Activated CD4-positive, CD25-positive, alpha-beta regulatory T cell treated with anti-CD3 and anti-CD28 coated beads, Interleukin-2, amount 50 U/mL, for 24 hours (primary cell): ENCODE results near the gene QRICH2.
"Not testable (repeated sequence)": the region's sequence is repeated elsewhere in the genome, so short reads cannot be mapped to it uniquely, and the experiment has no call there.

Experiments used
- ATAC-seq, 2 donors: fragments of 150-1000 bp; cut with Tn5 transposase; one replicate each; pipeline ENCODE4 v1.10.0; 2021; ENCODE audit warnings: mild to moderate bottlenecking in 1 of 2, moderate library complexity in 1 of 2

The QRICH2 gene

GRCh38 chr17:76307966-76308338 is at the start of gene QRICH2:
QRICH2 (minus strand) TSS chr17:76308276; CDS start chr17:76307998, 278 bp downstream.
- ATAC-seq, result no peak

GRCh38 chr17:76357597-76358158 is 49.6 kb upstream of the QRICH2 start:
- no peak for ATAC-seq

GRCh38 chr17:76356803-76357456 is 48.9 kb upstream of the QRICH2 start:
- ATAC-seq, result no peak

- ATAC-seq, result no peak
These were observed 46.8 kb upstream of the QRICH2 start for GRCh38 chr17:76354747-76355310.

- ATAC-seq, result no peak
These were observed 46.2 kb upstream of the QRICH2 start for GRCh38 chr17:76354317-76354729.

- peak; percentile 96 to 97 for ATAC-seq
These were observed 45.7 kb upstream of the QRICH2 start, which contains the start of gene PRPSAP1 for GRCh38 chr17:76353599-76354316. PRPSAP1 (minus strand) TSS chr17:76353916; CDS start chr17:76353703, 213 bp downstream.

- ATAC-seq, result no peak
These were observed 45.0 kb upstream of the QRICH2 start for GRCh38 chr17:76353004-76353598.

- no peak for ATAC-seq
These were observed 43.5 kb upstream of the QRICH2 start for GRCh38 chr17:76351526-76352071.

- ATAC-seq, result no peak
These were observed 42.4 kb upstream of the QRICH2 start for GRCh38 chr17:76350463-76350862.

- ATAC-seq, result not testable (repeated sequence)
These were observed 38.9 kb upstream of the QRICH2 start for GRCh38 chr17:76346936-76347335.

GRCh38 chr17:76345377-76345974 is 37.4 kb upstream of the QRICH2 start:
- no peak for ATAC-seq

GRCh38 chr17:76343106-76343505 is 35.0 kb upstream of the QRICH2 start:
- ATAC-seq, result no peak

- no peak for ATAC-seq
These were observed 33.2 kb upstream of the QRICH2 start for GRCh38 chr17:76341301-76341700.

- ATAC-seq, result no peak
These were observed 29.3 kb upstream of the QRICH2 start for GRCh38 chr17:76337413-76337777.

GRCh38 chr17:76336756-76337412 is 28.8 kb upstream of the QRICH2 start:
- ATAC-seq, result no peak

- no peak for ATAC-seq
These were observed 27.8 kb upstream of the QRICH2 start for GRCh38 chr17:76335716-76336381.

- ATAC-seq, result no peak
These were observed 25.8 kb upstream of the QRICH2 start for GRCh38 chr17:76333673-76334505.

GRCh38 chr17:76331083-76331482 is 23.0 kb upstream of the QRICH2 start:
- no peak for ATAC-seq

- ATAC-seq, result no peak
These were observed 21.6 kb upstream of the QRICH2 start for GRCh38 chr17:76329664-76330063.

- no peak for ATAC-seq
These were observed 19.6 kb upstream of the QRICH2 start for GRCh38 chr17:76327696-76328095.
